K562 (cell line): ENCODE measurements around the gene ABCC10.

Experiments
- CTCF ChIP-seq, 3 experiments: IDR thresholded peaks in 2 of 3; conservative IDR thresholded peaks in 1 of 3; 2 replicates each; pipeline ENCODE4 v1.5.1; 2011 to 2012; ENCODE audit warnings: low read length in 3 of 3, mild to moderate bottlenecking in 3 of 3, control low read depth in 2 of 3, improper control_type of control experiment in 1 of 3, inconsistent platforms in 1 of 3, low read depth in 1 of 3, mixed read lengths in 1 of 3, moderate library complexity in 1 of 3; ENCODE audit not compliant: insufficient read depth in 2 of 3
- EP400 ChIP-seq: fragments of 450-650 bp; IDR thresholded peaks from 2 replicates; pipeline ENCODE4 v1.6.1; 2017; ENCODE audit warnings: antibody characterized with exemption, mild to moderate bottlenecking, moderate library complexity

GRCh38 chr6:43490523-43490939, 63.2 kb downstream of the ABCC10 start:
- no peak for TF ChIP-seq CTCF (IDR thresholded peaks at IDR 0.05 in 2 of 3, conservative IDR thresholded peaks at IDR 0.05 in 1 of 3; ENCODE audit: insufficient read depth in 2 of 3, low read depth in 1 of 3, low read length in 3 of 3)
- no peak for TF ChIP-seq EP400
